ENCODE results near the gene LAMTOR3. TPM values are rescaled to one million over a fixed set of nuclear protein-coding genes. Genes with fewer than 3 reads are reported as not detected.

The LAMTOR3 gene
- total and polyA plus RNA-seq, 9 donors: 36.5 to 53.4 (median 44.0) TPM

DNA sequence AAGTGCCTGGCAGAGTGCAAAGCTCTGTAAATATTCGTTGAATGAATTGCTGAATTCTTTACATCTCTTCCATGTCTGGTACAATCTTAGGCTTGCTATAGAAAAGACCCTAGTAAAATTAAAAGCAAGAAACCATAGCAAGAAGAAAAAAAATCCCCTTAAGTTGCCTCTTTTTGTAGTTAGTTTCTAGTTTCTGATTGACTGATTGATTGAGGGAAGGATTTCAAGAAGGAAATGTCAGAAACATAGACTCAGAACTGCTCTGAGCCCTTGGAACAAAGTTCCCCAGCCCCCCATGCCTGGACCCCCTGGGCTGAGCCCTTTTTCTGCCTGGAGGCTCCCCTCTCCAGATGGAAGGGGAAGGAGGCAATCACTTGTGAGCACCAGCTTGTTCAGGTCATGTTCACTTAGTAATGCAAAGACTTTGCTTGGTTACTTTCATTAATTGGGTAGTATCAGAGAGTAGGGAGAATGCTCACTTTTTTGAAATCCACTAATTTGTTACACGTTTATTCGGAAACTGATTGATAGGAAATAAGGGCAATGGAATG, 42.0 kb downstream of the LAMTOR3 start:
- TF ChIP-seq EP300 (IDR thresholded peaks at IDR 0.05) (no peak), POLR2A (IDR thresholded peaks at IDR 0.05) (no peak)
- TF ChIP-seq, protein P1, sequence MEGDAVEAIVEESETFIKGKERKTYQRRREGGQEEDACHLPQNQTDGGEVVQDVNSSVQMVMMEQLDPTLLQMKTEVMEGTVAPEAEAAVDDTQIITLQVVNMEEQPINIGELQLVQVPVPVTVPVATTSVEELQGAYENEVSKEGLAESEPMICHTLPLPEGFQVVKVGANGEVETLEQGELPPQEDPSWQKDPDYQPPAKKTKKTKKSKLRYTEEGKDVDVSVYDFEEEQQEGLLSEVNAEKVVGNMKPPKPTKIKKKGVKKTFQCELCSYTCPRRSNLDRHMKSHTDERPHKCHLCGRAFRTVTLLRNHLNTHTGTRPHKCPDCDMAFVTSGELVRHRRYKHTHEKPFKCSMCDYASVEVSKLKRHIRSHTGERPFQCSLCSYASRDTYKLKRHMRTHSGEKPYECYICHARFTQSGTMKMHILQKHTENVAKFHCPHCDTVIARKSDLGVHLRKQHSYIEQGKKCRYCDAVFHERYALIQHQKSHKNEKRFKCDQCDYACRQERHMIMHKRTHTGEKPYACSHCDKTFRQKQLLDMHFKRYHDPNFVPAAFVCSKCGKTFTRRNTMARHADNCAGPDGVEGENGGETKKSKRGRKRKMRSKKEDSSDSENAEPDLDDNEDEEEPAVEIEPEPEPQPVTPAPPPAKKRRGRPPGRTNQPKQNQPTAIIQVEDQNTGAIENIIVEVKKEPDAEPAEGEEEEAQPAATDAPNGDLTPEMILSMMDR (IDR thresholded peaks at IDR 0.05): no peak
- 82 to 92% (median 89%) methylated on average over 3 of the region's 3 CpGs for WGBS, 3 donors

DNA sequence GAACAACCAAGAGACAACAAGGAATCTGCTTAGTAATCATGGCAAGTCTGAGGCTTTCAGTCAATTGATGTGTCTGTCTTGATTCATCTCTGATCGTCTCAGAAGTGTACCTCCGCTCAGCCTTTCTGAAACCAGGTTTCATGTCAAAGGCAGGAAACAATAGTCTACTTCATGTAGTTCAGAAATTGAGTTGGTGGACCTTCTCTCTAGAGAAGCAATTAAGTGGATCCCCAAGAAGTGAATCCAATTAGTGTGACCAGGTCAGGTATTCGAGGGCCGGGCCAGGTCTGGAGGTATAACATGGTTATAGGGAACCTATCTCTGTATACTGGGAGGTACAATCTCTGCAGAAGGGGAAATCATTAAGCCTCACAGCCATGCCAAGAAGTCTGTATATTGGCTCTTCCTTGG, 45.6 kb downstream of the LAMTOR3 start:
- Histone ChIP-seq H3K4me1 (ENCODE audit: insufficient read depth) (peaks cover 4% of the 10 kb centered on the region), H3K27me3 (no peaks in the 10 kb centered on the region), H3K4me3 (no peak overlapping the region), H3K9me3 (no peaks in the 10 kb centered on the region), H3K36me3 (no peaks in the 10 kb centered on the region), H3K27ac (no peak overlapping the region)
- no peak for DNase-seq
- no peak for TF ChIP-seq EP300 (IDR thresholded peaks at IDR 0.05)
- TF ChIP-seq, protein P1 (IDR thresholded peaks at IDR 0.05): no peak
- no peak for TF ChIP-seq POLR2A (IDR thresholded peaks at IDR 0.05)
- 90 to 95% (median 94%) methylated on average over 4 of the region's 4 CpGs for WGBS, 3 donors
- intact Hi-C loops (cut with DNase I): no loop called here

More for the DNA sequence above, 42.0 kb downstream of the LAMTOR3 start:
- no peaks in the 10 kb centered on the region for H3K27me3 ChIP-seq
- H3K4me1 ChIP-seq (ENCODE audit: insufficient read depth): no peaks in the 10 kb centered on the region
- no peak overlapping the region for H3K4me3 ChIP-seq
- H3K9me3 ChIP-seq: no peaks in the 10 kb centered on the region
- H3K27ac ChIP-seq: no peak overlapping the region
- no peaks in the 10 kb centered on the region for H3K36me3 ChIP-seq
- intact Hi-C loops (cut with DNase I): no loop called here
- DNase-seq: no peak

DNA sequence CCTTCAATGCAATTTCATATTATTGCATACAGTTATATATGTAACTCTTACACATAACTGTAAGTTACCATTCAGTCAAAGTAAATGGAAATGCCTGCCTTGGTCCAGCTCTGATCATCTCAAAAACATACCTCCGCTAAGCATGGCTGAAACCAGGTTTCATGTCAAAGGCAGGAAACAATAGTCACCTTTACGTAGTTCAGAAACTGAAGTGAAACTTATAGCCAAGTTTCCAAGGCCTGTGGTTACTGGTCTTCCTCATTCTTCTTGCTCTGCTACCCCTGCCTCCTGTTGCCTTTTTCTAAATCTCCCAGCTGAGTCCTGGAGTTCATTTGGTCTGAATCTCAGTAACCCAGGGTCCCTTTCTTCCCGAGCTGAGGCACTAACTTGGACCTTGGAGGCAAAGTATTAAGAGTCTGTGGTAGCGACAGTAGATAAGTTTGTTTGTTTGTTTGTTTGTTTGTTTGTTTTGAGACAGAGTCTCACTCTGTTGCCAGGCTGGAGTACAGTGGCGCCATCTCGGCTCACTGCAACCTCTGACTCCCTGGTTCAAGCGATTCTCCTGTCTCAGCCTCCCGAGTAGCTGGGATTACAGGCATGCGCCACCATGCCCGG, 46.8 kb downstream of the LAMTOR3 start:
- H3K27ac ChIP-seq: no peak overlapping the region
- H3K4me3 ChIP-seq: no peak overlapping the region
- no peaks in the 10 kb centered on the region for H3K27me3 ChIP-seq
- no peaks in the 10 kb centered on the region for H3K9me3 ChIP-seq
- H3K36me3 ChIP-seq: no peaks in the 10 kb centered on the region
- intact Hi-C loops (cut with DNase I): no loop called here
- TF ChIP-seq, protein P1 (IDR thresholded peaks at IDR 0.05): no peak
- TF ChIP-seq EP300 (IDR thresholded peaks at IDR 0.05): no peak
- TF ChIP-seq POLR2A (IDR thresholded peaks at IDR 0.05): no peak
- 85 to 92% (median 91%) methylated on average over 10 of the region's 10 CpGs for WGBS, 3 donors
- DNase-seq: no peak
- H3K4me1 ChIP-seq (ENCODE audit: insufficient read depth): peaks cover 4% of the 10 kb centered on the region

DNA sequence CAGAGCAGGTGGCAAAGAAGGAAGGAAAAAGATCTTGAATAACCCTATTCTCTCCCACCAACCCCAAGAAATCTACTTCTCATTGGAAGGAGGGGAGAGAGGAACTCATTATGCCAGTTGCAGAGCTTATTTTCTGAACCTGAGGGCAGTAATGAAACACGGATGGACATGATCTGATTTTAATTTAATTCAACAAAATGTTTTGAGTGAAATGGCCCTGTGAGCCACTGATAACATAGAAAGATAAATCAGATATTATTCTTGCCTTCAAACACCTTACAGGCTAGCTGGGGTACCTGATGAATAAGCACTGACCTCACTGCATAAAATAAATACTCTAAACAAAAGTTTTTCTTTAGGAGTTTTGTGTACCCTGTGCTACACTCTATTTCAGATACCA, 47.3 kb downstream of the LAMTOR3 start:
- intact Hi-C loops (cut with DNase I): no loop called here
- Histone ChIP-seq H3K27ac (no peak overlapping the region), H3K9me3 (no peaks in the 10 kb centered on the region), H3K4me3 (no peak overlapping the region), H3K27me3 (no peaks in the 10 kb centered on the region), H3K4me1 (ENCODE audit: insufficient read depth) (peaks cover 6% of the 10 kb centered on the region), H3K36me3 (no peaks in the 10 kb centered on the region)
- DNase-seq: no peak
- TF ChIP-seq, protein P1 (IDR thresholded peaks at IDR 0.05): no peak
- no peak for TF ChIP-seq POLR2A (IDR thresholded peaks at IDR 0.05)
- TF ChIP-seq EP300 (IDR thresholded peaks at IDR 0.05): no peak
- WGBS, 3 donors: 72 to 84% (median 77%) methylated on average over 1 of the region's 1 CpG
